K562 (cell line): ENCODE data around the gene TLR5. TPM values are rescaled to one million over a fixed set of nuclear protein-coding genes. Genes with fewer than 3 reads are reported as not detected.

ENCODE experiments used
- ATAC-seq: fragments of 200-7000 bp; cut with Tn5 transposase; 3 replicates; pipeline ENCODE4 v1.9.1; 2020; ENCODE audit warnings: moderate library complexity
- BruUV-seq: library from RNA; stranded (reverse); fragments of 400-500 nt; replicated peaks from 2 replicates; lab custom pipeline; 2021; lab: Mats Ljungman, UMichigan
- CTCF ChIA-PET: fragments of 300-600 bp; formaldehyde crosslinking; extraction: SDS; loops from one replicate; lab custom pipeline; 2021; ENCODE audit warnings: low intra/inter-chr PET ratio; lab: Yijun Ruan, JAX
- POLR2A ChIA-PET: fragments of 300-600, 350-650 bp; sonication (Branson Sonifier 250); formaldehyde crosslinking; extraction: SDS; loops from one replicate; lab custom pipeline; 2021; ENCODE audit warnings: antibody characterized with exemption, inconsistent platforms; lab: Yijun Ruan, JAX
- DNase-seq, 4 experiments: peaks; one replicate each; pipeline versions ENCODE4 v3.0.0 to v3.0.0-alpha.2; 2011 to 2018; ENCODE audit warnings: low spot score in 3 of 4, mixed read lengths in 3 of 4; ENCODE audit errors: extremely low read depth in 1 of 4
- FAIRE-seq: peaks from 2 replicates; lab custom pipeline; 2011; peaks lifted over from hg19 to GRCh38; lab: Jason Lieb, UNC
- H2AFZ ChIP-seq: 2 replicates; pipeline ENCODE4 v1.6.0; 2011; ENCODE audit warnings: low read depth, low read length, control low read depth, inconsistent platforms
- H3K27ac ChIP-seq: fragments of 200-600 bp; 3 replicates; pipeline ENCODE4 v1.8.0; 2011; ENCODE audit warnings: low read depth, mild to moderate bottlenecking, control low read depth, inconsistent platforms, low read length, moderate library complexity, mixed read lengths; ENCODE audit errors: extremely low read depth
- H3K27me3 ChIP-seq, 2 experiments: fragments of 300-600 bp in 1 of 2; 2 replicates in 1 of 2; 3 replicates in 1 of 2; pipeline versions ENCODE4 v1.6.0 to v1.8.0; 2011; ENCODE audit warnings: inconsistent platforms in 2 of 2, low read length in 2 of 2, mild to moderate bottlenecking in 1 of 2, mixed read lengths in 1 of 2, moderate library complexity in 1 of 2; ENCODE audit not compliant: control insufficient read depth in 2 of 2, insufficient read depth in 2 of 2
- H3K36me3 ChIP-seq: fragments of 300-600 bp; 3 replicates; pipeline ENCODE4 v1.8.0; 2011; ENCODE audit warnings: mild to moderate bottlenecking, low read length, inconsistent platforms; ENCODE audit not compliant: control insufficient read depth, insufficient read depth
- H3K4me1 ChIP-seq, 2 experiments: fragments of 200-600 bp in 1 of 2; replicated peaks in 1 of 2; 2 replicates in 1 of 2; 3 replicates in 1 of 2; pipeline versions ENCODE4 v1.5.1 to v1.8.0; 2011; ENCODE audit warnings: inconsistent platforms in 2 of 2, low read length in 2 of 2, mild to moderate bottlenecking in 1 of 2, mixed read lengths in 1 of 2, moderate library complexity in 1 of 2; ENCODE audit not compliant: control insufficient read depth in 2 of 2, insufficient read depth in 2 of 2
- H3K4me2 ChIP-seq: 2 replicates; pipeline ENCODE4 v1.6.1; 2011; ENCODE audit warnings: low read length, control low read depth, inconsistent platforms, mixed read lengths; ENCODE audit not compliant: insufficient read depth
- H3K4me3 ChIP-seq: fragments of 200-600 bp; sonication (generic), shearing (Covaris generic); 2 replicates; pipeline ENCODE4 v1.5.1; 2016; ENCODE audit warnings: control low read depth, inconsistent platforms
- H3K79me2 ChIP-seq: fragments of 200-600 bp; 3 replicates; pipeline ENCODE4 v1.8.0; 2011; ENCODE audit warnings: low read length, inconsistent platforms; ENCODE audit not compliant: control insufficient read depth, insufficient read depth
- H3K9ac ChIP-seq, 2 experiments: 2 replicates each; pipeline versions ENCODE4 v1.6.0 to v1.6.1; 2011; ENCODE audit warnings: low read depth in 2 of 2, low read length in 2 of 2, control low read depth in 1 of 2, inconsistent platforms in 1 of 2, mild to moderate bottlenecking in 1 of 2, mixed read lengths in 1 of 2; ENCODE audit not compliant: insufficient read depth in 1 of 2
- H3K9me1 ChIP-seq: one replicate; pipeline ENCODE4 v1.6.0; 2011; ENCODE audit warnings: inconsistent platforms, mild to moderate bottlenecking, low read length, moderate library complexity; ENCODE audit not compliant: control insufficient read depth, insufficient read depth
- H3K9me3 ChIP-seq: replicated peaks from 2 replicates; pipeline ENCODE4 v1.5.1; 2011; ENCODE audit warnings: low read depth, low read length, inconsistent platforms; ENCODE audit not compliant: control insufficient read depth, insufficient read depth
- H4K20me1 ChIP-seq: replicated peaks from 2 replicates; pipeline ENCODE4 v1.6.1; 2011; ENCODE audit warnings: low read length, inconsistent platforms, mixed read lengths; ENCODE audit not compliant: control insufficient read depth, insufficient read depth
- IRF2 ChIP-seq: sonication (generic); formaldehyde crosslinking; IDR thresholded peaks from 2 replicates; pipeline ENCODE4 v1.8.1; 2022; ENCODE audit warnings: mild to moderate bottlenecking, missing genetic modification reagents
- KLF6 ChIP-seq: fragments of 250-450 bp; sonication (Bioruptor Pico); IDR thresholded peaks from 2 replicates; pipeline ENCODE4 v1.4.0; 2020; ENCODE audit warnings: mild to moderate bottlenecking, moderate library complexity, borderline replicate concordance
- MAFG ChIP-seq: fragments of 450-650 bp; conservative IDR thresholded peaks from 2 replicates; pipeline ENCODE4 v1.6.1; 2016; ENCODE audit warnings: missing genetic modification characterization, missing compliant biosample characterization
- MTF1 ChIP-seq: fragments of 250-450 bp; sonication (Bioruptor Pico); IDR thresholded peaks from 2 replicates; pipeline ENCODE4 v1.9.0; 2021; ENCODE audit warnings: moderate library complexity, mild to moderate bottlenecking, inconsistent platforms, borderline replicate concordance
- POU5F1 ChIP-seq: fragments of 150-350 bp; IDR thresholded peaks from 2 replicates; pipeline ENCODE4 v1.6.1; 2014; ENCODE audit warnings: borderline replicate concordance, low read length, low read depth, mild to moderate bottlenecking; ENCODE audit not compliant: partially characterized antibody
- SMARCB1 ChIP-seq: IDR thresholded peaks from 2 replicates; pipeline ENCODE4 v1.6.1; 2011; ENCODE audit warnings: improper control_type of control experiment, low read depth; ENCODE audit not compliant: insufficient read length
- SREBF2 ChIP-seq: sonication (generic); formaldehyde crosslinking; IDR thresholded peaks from 2 replicates; pipeline ENCODE4 v1.4.0; 2020; ENCODE audit warnings: mild to moderate bottlenecking, missing genetic modification reagents
- SRSF9 ChIP-seq: fragments of 200-400 bp; formaldehyde crosslinking; IDR thresholded peaks from 2 replicates; pipeline ENCODE4 v1.6.1; 2017; ENCODE audit warnings: low read depth, low read length, borderline replicate concordance
- ZC3H11A ChIP-seq: IDR thresholded peaks from 2 replicates; pipeline ENCODE4 v1.6.1; 2012; ENCODE audit warnings: low read depth, low read length, improper control_type of control experiment
- ZC3H8 ChIP-seq: fragments of 450-650 bp; IDR thresholded peaks from 2 replicates; pipeline ENCODE4 v1.6.1; 2017
- WGBS: fragments of 100-300 bp; shearing (Covaris generic); methylation state at CpG from one replicate; pipeline ENCODE4 v1.1.6; 2016; ENCODE audit warnings: low coverage, mixed read lengths; ENCODE audit not compliant: insufficient coverage; ENCODE audit errors: missing lambda C conversion rate; 5-methylcytosine and 5-hydroxymethylcytosine counted together
- in situ Hi-C: fragments of 300-500 bp; cut with MboI; formaldehyde crosslinking; loops from 4 replicates; pipeline ENCODE4 v1.15.0; 2018; ENCODE audit warnings: inconsistent platforms, mixed read lengths
- intact Hi-C: fragments of 100-400 bp; cut with micrococcal nuclease; formaldehyde crosslinking; loops from 2 replicates; pipeline ENCODE4 v1.14.2; 2022
- polyA plus RNA-seq, 8 experiments: library from polyadenylated mRNA; depleted of rRNA in 4 of 8; stranded (reverse) in 5 of 8; unstranded in 3 of 8; fragments of >200 nt; fragmentation: Nextera tagmentation in 2 of 8; fragmentation: Illumina TruSeq in 1 of 8; extraction: Ambion mirVana in 2 of 8; extraction: Trizol in 1 of 8; gene quantifications; 2 replicates each; pipeline versions ENCODE4 v1.2.1 to v1.2.3, GENCODE V29; 2011 to 2014; ENCODE audit warnings: inconsistent platforms in 1 of 8, missing spikeins in 1 of 8
- total RNA-seq, 7 experiments: library from RNA; depleted of rRNA in 6 of 7; stranded (reverse); fragments of >200 nt in 6 of 7; fragmentation: Illumina TruSeq in 2 of 7; extraction: Trizol in 2 of 7; gene quantifications; 2 replicates each; pipeline versions ENCODE4 v1.2.1 to v1.2.3, GENCODE V29; 2011 to 2021; ENCODE audit warnings: low replicate concordance in 1 of 7
- TF ChIP-seq, protein P1 (sequence below): fragments of 450-650 bp; formaldehyde crosslinking; IDR thresholded peaks from 2 replicates; pipeline ENCODE4 v1.4.0; 2022; ENCODE audit warnings: missing genetic modification characterization
- TF ChIP-seq, protein P2 (sequence below): fragments of 200-400 bp; formaldehyde crosslinking; IDR thresholded peaks from 2 replicates; pipeline ENCODE4 v1.6.1; 2017; ENCODE audit warnings: mild to moderate bottlenecking, low read depth, low read length, moderate library complexity

Gene TLR5
- total and polyA plus RNA-seq, 9 of the 15 experiments (the other 6 are each of a cell fraction or from before 2014, with no cell fraction given) = 0.93 to 7.4 (median 1.9) TPM

- no peak for TF ChIP-seq SREBF2 (CRISPR knock-in tag)
- TF ChIP-seq ZC3H8 = no peak
Measured at GRCh38 chr1:223118418-223118817, 24.6 kb downstream of the TLR5 start (continued).

GRCh38 chr1:223116950-223117349, 26.1 kb downstream of the TLR5 start:
- CTCF ChIA-PET = no interaction called here
- Histone ChIP-seq H3K36me3 (no peaks in the 10 kb centered on the region), H3K4me3 (no peak overlapping the region), H3K9ac (no peak overlapping the region), H3K79me2 (no peaks in the 10 kb centered on the region), H3K9me1 (no peaks in the 10 kb centered on the region), H3K27ac (no peak overlapping the region), H2AFZ (no peak overlapping the region), H4K20me1 (no peaks in the 10 kb centered on the region), H3K27me3 (peaks cover 10 to 21% of the 10 kb centered on the region in 2 experiments), H3K4me2 (no peak overlapping the region), H3K9me3 (0 out of 2 replicates have a peak, but pooled peaks cover 2% of the 10 kb centered on the region), H3K4me1 (no peaks in the 10 kb centered on the region)
- in situ Hi-C loops = no loop called here
- 27% methylated on average over 22 of the region's 29 CpGs for WGBS
- DNase-seq (no peak), FAIRE-seq (no peak), ATAC-seq (no peak)
- POLR2A ChIA-PET = no interaction called here
- BruUV-seq = no TSS peak
- intact Hi-C loops = no loop called here
- TF ChIP-seq ZC3H11A = no peak
- TF ChIP-seq, protein P1, sequence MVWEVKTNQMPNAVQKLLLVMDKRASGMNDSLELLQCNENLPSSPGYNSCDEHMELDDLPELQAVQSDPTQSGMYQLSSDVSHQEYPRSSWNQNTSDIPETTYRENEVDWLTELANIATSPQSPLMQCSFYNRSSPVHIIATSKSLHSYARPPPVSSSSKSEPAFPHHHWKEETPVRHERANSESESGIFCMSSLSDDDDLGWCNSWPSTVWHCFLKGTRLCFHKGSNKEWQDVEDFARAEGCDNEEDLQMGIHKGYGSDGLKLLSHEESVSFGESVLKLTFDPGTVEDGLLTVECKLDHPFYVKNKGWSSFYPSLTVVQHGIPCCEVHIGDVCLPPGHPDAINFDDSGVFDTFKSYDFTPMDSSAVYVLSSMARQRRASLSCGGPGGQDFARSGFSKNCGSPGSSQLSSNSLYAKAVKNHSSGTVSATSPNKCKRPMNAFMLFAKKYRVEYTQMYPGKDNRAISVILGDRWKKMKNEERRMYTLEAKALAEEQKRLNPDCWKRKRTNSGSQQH (CRISPR knock-in tag) = no peak
- no peak for TF ChIP-seq SMARCB1
- TF ChIP-seq MTF1 (CRISPR knock-in tag) = no peak
- TF ChIP-seq SRSF9 = no peak
- TF ChIP-seq POU5F1 = no peak
- TF ChIP-seq, protein P2, sequence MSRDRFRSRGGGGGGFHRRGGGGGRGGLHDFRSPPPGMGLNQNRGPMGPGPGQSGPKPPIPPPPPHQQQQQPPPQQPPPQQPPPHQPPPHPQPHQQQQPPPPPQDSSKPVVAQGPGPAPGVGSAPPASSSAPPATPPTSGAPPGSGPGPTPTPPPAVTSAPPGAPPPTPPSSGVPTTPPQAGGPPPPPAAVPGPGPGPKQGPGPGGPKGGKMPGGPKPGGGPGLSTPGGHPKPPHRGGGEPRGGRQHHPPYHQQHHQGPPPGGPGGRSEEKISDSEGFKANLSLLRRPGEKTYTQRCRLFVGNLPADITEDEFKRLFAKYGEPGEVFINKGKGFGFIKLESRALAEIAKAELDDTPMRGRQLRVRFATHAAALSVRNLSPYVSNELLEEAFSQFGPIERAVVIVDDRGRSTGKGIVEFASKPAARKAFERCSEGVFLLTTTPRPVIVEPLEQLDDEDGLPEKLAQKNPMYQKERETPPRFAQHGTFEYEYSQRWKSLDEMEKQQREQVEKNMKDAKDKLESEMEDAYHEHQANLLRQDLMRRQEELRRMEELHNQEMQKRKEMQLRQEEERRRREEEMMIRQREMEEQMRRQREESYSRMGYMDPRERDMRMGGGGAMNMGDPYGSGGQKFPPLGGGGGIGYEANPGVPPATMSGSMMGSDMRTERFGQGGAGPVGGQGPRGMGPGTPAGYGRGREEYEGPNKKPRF = no peak
- TF ChIP-seq KLF6 = no peak
- no peak for TF ChIP-seq MAFG (tag)
- TF ChIP-seq IRF2 (CRISPR knock-in tag) = no peak
